ENCODE results near the gene CLDN22. TPM values are rescaled to one million over a fixed set of nuclear protein-coding genes. Genes with fewer than 3 reads are reported as not detected.

The CLDN22 gene
- total and polyA plus RNA-seq, 2 donors = not detected

GRCh38 chr4:183353557-183353956 is 33.5 kb upstream of the CLDN22 start:
- Histone ChIP-seq H3K4me3 (ENCODE audit: low read depth, low read length) (no peak overlapping the region), H3K27ac (ENCODE audit: low read depth) (no peak overlapping the region), H3K36me3 (ENCODE audit: insufficient read depth) (no peaks in the 10 kb centered on the region), H3K4me1 (ENCODE audit: insufficient read depth) (no peaks in the 10 kb centered on the region)
- DNase-seq (ENCODE audit: extremely low spot score) = no peak
- WGBS = 80% methylated on average over 8 of the region's 8 CpGs

- no peak for DNase-seq (ENCODE audit: extremely low spot score)
- H3K4me3 ChIP-seq (ENCODE audit: low read depth, low read length) = no peak overlapping the region
- 84% methylated on average over 5 of the region's 5 CpGs for WGBS
- H3K4me1 ChIP-seq (ENCODE audit: insufficient read depth) = no peaks in the 10 kb centered on the region
- H3K27ac ChIP-seq (ENCODE audit: low read depth) = no peak overlapping the region
- H3K36me3 ChIP-seq (ENCODE audit: insufficient read depth) = no peaks in the 10 kb centered on the region
These were observed 32.5 kb upstream of the CLDN22 start for GRCh38 chr4:183352546-183352945.

GRCh38 chr4:183350317-183351071 is 30.4 kb upstream of the CLDN22 start:
- no peaks in the 10 kb centered on the region for H3K4me1 ChIP-seq (ENCODE audit: insufficient read depth)
- DNase-seq (ENCODE audit: extremely low spot score) = no peak

GRCh38 chr4:183349673-183350072 is 29.6 kb upstream of the CLDN22 start:
- Histone ChIP-seq H3K27ac (ENCODE audit: low read depth) (no peak overlapping the region), H3K4me1 (ENCODE audit: insufficient read depth) (no peaks in the 10 kb centered on the region), H3K4me3 (ENCODE audit: low read depth, low read length) (no peak overlapping the region), H3K36me3 (ENCODE audit: insufficient read depth) (no peaks in the 10 kb centered on the region)
- no peak for DNase-seq (ENCODE audit: extremely low spot score)
- 89% methylated on average over 9 of the region's 9 CpGs for WGBS

More at GRCh38 chr4:183350317-183351071, 30.4 kb upstream of the CLDN22 start:
- no peaks in the 10 kb centered on the region for H3K36me3 ChIP-seq (ENCODE audit: insufficient read depth)
- H3K27ac ChIP-seq (ENCODE audit: low read depth) = no peak overlapping the region
- WGBS = 79% methylated on average over 17 of the region's 17 CpGs
- H3K4me3 ChIP-seq (ENCODE audit: low read depth, low read length) = no peak overlapping the region

- WGBS = 75% methylated on average over 17 of the region's 17 CpGs
- DNase-seq (ENCODE audit: extremely low spot score) = no peak
These were observed 28.9 kb upstream of the CLDN22 start for GRCh38 chr4:183348706-183349659.

GRCh38 chr4:183348136-183348535 is 28.1 kb upstream of the CLDN22 start:
- Histone ChIP-seq H3K27ac (ENCODE audit: low read depth) (no peak overlapping the region), H3K4me3 (ENCODE audit: low read depth, low read length) (no peak overlapping the region), H3K36me3 (ENCODE audit: insufficient read depth) (no peaks in the 10 kb centered on the region), H3K4me1 (ENCODE audit: insufficient read depth) (no peaks in the 10 kb centered on the region)
- 90% methylated on average over 12 of the region's 12 CpGs for WGBS
- no peak for DNase-seq (ENCODE audit: extremely low spot score)

More at GRCh38 chr4:183348706-183349659, 28.9 kb upstream of the CLDN22 start:
- Histone ChIP-seq H3K27ac (ENCODE audit: low read depth) (no peak overlapping the region), H3K36me3 (ENCODE audit: insufficient read depth) (no peaks in the 10 kb centered on the region), H3K4me1 (ENCODE audit: insufficient read depth) (no peaks in the 10 kb centered on the region), H3K4me3 (ENCODE audit: low read depth, low read length) (no peak overlapping the region)

- Histone ChIP-seq H3K27ac (ENCODE audit: low read depth) (no peak overlapping the region), H3K4me3 (ENCODE audit: low read depth, low read length) (no peak overlapping the region), H3K4me1 (ENCODE audit: insufficient read depth) (no peaks in the 10 kb centered on the region), H3K36me3 (ENCODE audit: insufficient read depth) (no peaks in the 10 kb centered on the region)
- WGBS = 88% methylated on average over 4 of the region's 4 CpGs
- no peak for DNase-seq (ENCODE audit: extremely low spot score)
These were observed 27.5 kb upstream of the CLDN22 start for GRCh38 chr4:183347566-183347965.

GRCh38 chr4:183347146-183347545 is 27.1 kb upstream of the CLDN22 start:
- 81% methylated on average over 8 of the region's 8 CpGs for WGBS
- no peaks in the 10 kb centered on the region for H3K36me3 ChIP-seq (ENCODE audit: insufficient read depth)
- no peaks in the 10 kb centered on the region for H3K4me1 ChIP-seq (ENCODE audit: insufficient read depth)
- no peak overlapping the region for H3K27ac ChIP-seq (ENCODE audit: low read depth)
- H3K4me3 ChIP-seq (ENCODE audit: low read depth, low read length) = no peak overlapping the region
- DNase-seq (ENCODE audit: extremely low spot score) = no peak

GRCh38 chr4:183345261-183345660 is 25.2 kb upstream of the CLDN22 start:
- Histone ChIP-seq H3K4me3 (ENCODE audit: low read depth, low read length) (no peak overlapping the region), H3K4me1 (ENCODE audit: insufficient read depth) (no peaks in the 10 kb centered on the region), H3K27ac (ENCODE audit: low read depth) (no peak overlapping the region), H3K36me3 (ENCODE audit: insufficient read depth) (no peaks in the 10 kb centered on the region)
- DNase-seq (ENCODE audit: extremely low spot score) = no peak
- WGBS = 85% methylated on average over 4 of the region's 4 CpGs

- Histone ChIP-seq H3K4me3 (ENCODE audit: low read depth, low read length) (no peak overlapping the region), H3K36me3 (ENCODE audit: insufficient read depth) (no peaks in the 10 kb centered on the region), H3K4me1 (ENCODE audit: insufficient read depth) (no peaks in the 10 kb centered on the region), H3K27ac (ENCODE audit: low read depth) (no peak overlapping the region)
- WGBS = 87% methylated on average over 15 of the region's 15 CpGs
- no peak for DNase-seq (ENCODE audit: extremely low spot score)
These were observed 24.6 kb upstream of the CLDN22 start for GRCh38 chr4:183344523-183345255.

GRCh38 chr4:183343730-183344129 is 23.7 kb upstream of the CLDN22 start:
- Histone ChIP-seq H3K27ac (ENCODE audit: low read depth) (no peak overlapping the region), H3K4me3 (ENCODE audit: low read depth, low read length) (no peak overlapping the region), H3K4me1 (ENCODE audit: insufficient read depth) (no peaks in the 10 kb centered on the region), H3K36me3 (ENCODE audit: insufficient read depth) (no peaks in the 10 kb centered on the region)
- no peak for DNase-seq (ENCODE audit: extremely low spot score)
- WGBS = 92% methylated on average over 7 of the region's 7 CpGs

- no peaks in the 10 kb centered on the region for H3K4me1 ChIP-seq (ENCODE audit: insufficient read depth)
- WGBS = 22% methylated on average over 40 of the region's 40 CpGs
- H3K27ac ChIP-seq (ENCODE audit: low read depth) = no peak overlapping the region
- no peak for DNase-seq (ENCODE audit: extremely low spot score)
- H3K4me3 ChIP-seq (ENCODE audit: low read depth, low read length) = no peak overlapping the region
- no peaks in the 10 kb centered on the region for H3K36me3 ChIP-seq (ENCODE audit: insufficient read depth)
These were observed 22.8 kb upstream of the CLDN22 start for GRCh38 chr4:183342541-183343533.
